ENCODE data around the gene AMN1.
A peak's percentile ranks its signal among the peaks of the same experiment; 100 is the strongest.

The AMN1 gene

DNA sequence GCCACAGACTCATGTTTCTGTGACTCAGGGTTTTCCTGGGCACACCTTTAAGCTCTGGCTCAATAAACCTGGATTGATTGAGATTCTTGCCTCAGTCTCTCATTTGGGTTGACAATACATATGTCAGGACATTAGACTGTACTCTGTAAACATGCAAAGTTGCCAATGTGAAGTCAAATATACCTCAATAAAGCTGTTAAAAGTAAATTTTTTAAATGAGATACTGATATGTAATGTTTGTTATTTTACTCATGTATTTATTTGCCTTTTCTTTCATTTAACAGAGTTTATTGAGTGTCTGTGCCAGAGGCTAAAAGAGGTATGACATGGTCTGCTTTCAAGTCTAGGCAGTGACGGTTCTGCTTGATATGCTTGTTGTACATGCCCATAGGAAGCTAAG is 73.0 kb downstream of the AMN1 start:
- no peak for DNase-seq (ENCODE audit: low read depth)
- TF ChIP-seq, protein P1, sequence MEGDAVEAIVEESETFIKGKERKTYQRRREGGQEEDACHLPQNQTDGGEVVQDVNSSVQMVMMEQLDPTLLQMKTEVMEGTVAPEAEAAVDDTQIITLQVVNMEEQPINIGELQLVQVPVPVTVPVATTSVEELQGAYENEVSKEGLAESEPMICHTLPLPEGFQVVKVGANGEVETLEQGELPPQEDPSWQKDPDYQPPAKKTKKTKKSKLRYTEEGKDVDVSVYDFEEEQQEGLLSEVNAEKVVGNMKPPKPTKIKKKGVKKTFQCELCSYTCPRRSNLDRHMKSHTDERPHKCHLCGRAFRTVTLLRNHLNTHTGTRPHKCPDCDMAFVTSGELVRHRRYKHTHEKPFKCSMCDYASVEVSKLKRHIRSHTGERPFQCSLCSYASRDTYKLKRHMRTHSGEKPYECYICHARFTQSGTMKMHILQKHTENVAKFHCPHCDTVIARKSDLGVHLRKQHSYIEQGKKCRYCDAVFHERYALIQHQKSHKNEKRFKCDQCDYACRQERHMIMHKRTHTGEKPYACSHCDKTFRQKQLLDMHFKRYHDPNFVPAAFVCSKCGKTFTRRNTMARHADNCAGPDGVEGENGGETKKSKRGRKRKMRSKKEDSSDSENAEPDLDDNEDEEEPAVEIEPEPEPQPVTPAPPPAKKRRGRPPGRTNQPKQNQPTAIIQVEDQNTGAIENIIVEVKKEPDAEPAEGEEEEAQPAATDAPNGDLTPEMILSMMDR (conservative IDR thresholded peaks at IDR 0.05; ENCODE audit: low read length): no peak
- H3K4me3 ChIP-seq (ENCODE audit: low read length): no peak overlapping the region

DNA sequence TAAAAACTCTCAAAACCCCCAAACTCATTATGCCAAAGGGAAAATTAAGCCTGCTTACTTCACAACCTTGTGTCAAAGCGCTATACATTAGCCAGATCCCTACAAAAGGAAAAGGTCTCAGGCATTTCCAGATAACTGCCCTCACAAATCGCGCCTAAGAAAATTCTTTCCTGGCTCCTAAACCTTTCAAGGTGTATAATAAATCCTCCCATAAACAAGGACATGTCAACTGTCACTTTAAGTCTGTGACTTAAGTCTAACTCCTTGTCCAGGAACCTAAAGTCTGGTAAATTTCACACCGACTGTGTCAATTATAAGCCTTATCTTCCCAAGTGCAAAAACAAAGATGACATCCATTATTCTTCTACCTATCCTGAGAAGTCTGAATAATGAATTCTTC is 73.6 kb downstream of the AMN1 start:
- H3K4me3 ChIP-seq (ENCODE audit: low read length): no peak overlapping the region
- TF ChIP-seq, protein P1 (conservative IDR thresholded peaks at IDR 0.05; ENCODE audit: low read length): no peak

DNA sequence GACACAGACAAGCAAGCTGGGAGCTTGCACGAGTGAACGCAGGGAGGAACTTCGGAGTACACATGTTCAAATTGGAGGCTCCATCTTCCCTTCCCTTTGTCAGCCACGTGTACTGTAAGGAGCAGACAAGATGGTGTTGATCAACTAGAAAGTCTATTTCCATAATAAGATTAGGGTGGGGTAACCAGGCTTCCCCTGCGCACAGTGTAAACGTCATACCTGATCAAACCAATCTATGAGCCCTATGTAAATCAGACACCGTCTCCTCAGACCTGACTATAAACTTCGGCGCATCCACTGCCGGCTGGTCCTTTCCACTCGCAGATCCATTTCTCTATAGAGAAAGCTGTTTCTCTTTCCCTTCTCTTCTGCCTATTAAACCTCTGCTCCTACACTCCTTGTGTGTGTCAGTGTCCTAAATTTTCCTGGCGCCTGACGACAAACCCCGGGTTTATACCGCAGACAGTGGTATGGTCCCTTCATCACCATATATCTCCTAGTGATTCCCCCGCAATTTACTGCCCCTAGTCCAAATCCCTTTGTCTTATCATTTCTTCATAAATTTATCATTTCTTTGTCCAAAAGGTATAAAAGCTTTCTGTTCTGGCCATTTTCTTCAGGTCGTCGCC is 76.8 kb downstream of the AMN1 start:
- TF ChIP-seq, protein P1 (conservative IDR thresholded peaks at IDR 0.05; ENCODE audit: low read length): no peak
- peak; percentile 82 for DNase-seq (ENCODE audit: low read depth)
- peak overlapping the region; percentile 51 for H3K4me3 ChIP-seq (ENCODE audit: low read length)

More for the DNA sequence above, 73.6 kb downstream of the AMN1 start:
- no peak for DNase-seq (ENCODE audit: low read depth)

DNA sequence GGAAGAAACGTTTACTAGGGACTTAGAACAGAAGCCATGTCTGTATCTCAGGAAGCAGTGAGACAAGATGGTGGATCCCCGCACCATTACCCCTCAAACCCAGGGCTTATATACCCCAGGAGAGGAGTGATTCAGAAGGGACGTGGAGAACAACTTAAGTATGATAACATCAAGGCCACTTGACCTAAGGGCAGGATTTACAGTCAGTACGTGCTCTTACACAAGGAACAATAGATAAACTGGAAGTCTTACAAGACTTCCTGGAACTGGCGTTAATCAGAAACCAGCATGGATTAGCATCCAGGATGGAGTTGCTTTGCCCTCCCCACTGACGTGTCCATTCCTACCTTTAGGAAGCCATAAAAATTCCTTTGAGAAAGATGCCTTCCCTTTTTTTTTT is 77.9 kb downstream of the AMN1 start:
- TF ChIP-seq, protein P1 (conservative IDR thresholded peaks at IDR 0.05; ENCODE audit: low read length): no peak
- peak overlapping the region; percentile 51 for H3K4me3 ChIP-seq (ENCODE audit: low read length)
- peak; percentile 33 for DNase-seq (ENCODE audit: low read depth)

DNA sequence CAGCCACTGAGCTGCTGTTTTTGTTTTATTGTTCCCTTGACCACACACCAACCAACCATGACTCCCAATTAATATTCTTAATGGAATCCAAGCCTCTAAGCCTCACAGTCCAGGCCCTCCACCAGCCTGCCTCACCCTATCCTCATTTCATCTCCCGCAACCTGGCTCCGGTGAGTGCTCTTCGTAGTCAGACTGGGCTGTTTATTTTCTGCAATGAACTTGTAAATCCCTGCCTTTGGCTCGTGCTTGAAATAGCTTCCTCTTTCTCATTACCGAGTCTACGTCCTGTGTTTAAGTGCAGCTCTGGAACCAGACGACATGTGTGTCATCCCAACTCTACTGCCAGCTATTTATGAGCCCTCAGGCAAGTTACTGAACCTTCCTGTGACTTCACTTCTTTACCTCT is 81.7 kb downstream of the AMN1 start:
- DNase-seq (ENCODE audit: low read depth): no peak

DNA sequence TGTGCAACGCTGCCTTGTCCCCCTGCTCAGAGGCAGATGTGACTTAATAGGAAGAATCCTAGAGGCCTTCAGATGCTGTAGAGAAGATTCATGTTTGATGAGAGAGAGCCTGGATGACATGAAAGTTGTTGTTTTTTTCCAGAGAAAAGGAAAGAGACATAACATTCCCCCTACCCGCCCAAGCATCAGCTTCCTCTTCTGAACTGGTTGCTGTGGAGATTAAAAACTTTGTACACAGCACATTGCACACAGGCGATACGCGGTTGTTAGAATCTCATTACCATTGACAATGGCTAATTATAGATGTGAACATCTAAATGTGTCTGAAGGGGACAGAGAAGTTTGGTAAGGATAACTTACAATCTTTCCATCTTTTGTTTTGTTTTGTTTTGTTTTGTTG is 82.9 kb downstream of the AMN1 start:
- DNase-seq (ENCODE audit: low read depth): no peak
- no peak overlapping the region for H3K4me3 ChIP-seq (ENCODE audit: low read length)

More for the DNA sequence above, 81.7 kb downstream of the AMN1 start:
- H3K4me3 ChIP-seq (ENCODE audit: low read length): no peak overlapping the region
- TF ChIP-seq, protein P1 (conservative IDR thresholded peaks at IDR 0.05; ENCODE audit: low read length): no peak

DNA sequence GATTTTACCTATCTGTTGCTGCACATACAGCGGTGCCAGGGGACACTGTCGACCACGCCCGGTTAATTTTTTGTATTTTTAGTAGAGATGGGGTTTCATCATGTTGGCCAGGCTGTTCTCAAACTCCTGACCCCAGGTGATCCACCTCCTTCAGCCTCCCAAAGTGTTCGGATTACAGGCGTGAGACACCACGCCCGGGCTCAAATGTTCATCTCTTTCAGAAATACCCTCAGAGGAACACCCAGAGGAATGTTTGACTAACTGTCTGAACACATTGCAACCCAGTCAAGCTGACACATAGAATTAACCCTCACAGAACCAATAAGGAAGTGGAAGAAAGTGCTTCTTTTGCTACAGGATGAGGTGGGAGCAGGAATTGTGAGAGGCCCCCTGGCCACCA is 84.3 kb downstream of the AMN1 start:
- no peak for DNase-seq (ENCODE audit: low read depth)
- TF ChIP-seq, protein P1 (conservative IDR thresholded peaks at IDR 0.05; ENCODE audit: low read length): no peak
- H3K4me3 ChIP-seq (ENCODE audit: low read length): no peak overlapping the region

More for the DNA sequence above, 82.9 kb downstream of the AMN1 start:
- TF ChIP-seq, protein P1 (conservative IDR thresholded peaks at IDR 0.05; ENCODE audit: low read length): no peak
